ENCODE results near the gene CEP76.
A peak's percentile ranks its signal among the peaks of the same experiment; 100 is the strongest.

Gene CEP76

DNA sequence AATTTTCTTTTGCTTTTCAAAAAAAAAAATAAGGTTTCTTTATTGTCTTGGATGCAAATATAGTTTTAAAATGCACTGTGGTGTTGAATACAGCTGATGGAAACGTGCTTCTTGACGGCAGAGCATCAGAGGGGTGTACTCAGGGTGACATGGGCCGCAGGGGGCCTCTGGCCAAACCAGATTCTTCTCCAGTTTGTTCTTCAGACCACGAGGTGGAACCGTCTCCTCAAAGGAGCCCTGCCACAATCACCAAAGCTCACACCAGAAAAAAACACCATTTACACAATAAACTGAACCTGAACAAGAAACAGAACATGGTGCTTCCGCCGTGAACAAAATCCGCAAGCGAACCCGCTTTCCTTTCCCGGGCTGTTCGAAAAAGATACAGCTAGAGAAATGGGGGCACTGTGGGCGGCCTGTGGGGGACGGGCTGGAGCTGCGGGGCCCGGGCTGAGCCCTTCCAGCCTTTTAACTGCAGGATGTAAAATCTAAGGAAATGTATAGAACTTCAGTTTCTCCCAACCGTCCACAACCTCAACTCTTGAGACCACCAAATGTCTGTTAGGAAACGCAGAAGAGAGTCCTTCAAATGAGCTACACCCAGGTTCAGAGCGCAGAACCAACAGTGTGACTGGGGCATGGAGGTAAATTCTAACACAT is 34.9 kb upstream of the CEP76 start:
- no peak overlapping the region for H3K4me3 ChIP-seq (replicated peaks; ENCODE audit: low read depth, low read length)
- TF ChIP-seq, protein P1, sequence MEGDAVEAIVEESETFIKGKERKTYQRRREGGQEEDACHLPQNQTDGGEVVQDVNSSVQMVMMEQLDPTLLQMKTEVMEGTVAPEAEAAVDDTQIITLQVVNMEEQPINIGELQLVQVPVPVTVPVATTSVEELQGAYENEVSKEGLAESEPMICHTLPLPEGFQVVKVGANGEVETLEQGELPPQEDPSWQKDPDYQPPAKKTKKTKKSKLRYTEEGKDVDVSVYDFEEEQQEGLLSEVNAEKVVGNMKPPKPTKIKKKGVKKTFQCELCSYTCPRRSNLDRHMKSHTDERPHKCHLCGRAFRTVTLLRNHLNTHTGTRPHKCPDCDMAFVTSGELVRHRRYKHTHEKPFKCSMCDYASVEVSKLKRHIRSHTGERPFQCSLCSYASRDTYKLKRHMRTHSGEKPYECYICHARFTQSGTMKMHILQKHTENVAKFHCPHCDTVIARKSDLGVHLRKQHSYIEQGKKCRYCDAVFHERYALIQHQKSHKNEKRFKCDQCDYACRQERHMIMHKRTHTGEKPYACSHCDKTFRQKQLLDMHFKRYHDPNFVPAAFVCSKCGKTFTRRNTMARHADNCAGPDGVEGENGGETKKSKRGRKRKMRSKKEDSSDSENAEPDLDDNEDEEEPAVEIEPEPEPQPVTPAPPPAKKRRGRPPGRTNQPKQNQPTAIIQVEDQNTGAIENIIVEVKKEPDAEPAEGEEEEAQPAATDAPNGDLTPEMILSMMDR (IDR thresholded peaks at IDR 0.05; ENCODE audit: low read length, missing control alignments) = no peak
- no peak for DNase-seq (ENCODE audit: low read depth)

DNA sequence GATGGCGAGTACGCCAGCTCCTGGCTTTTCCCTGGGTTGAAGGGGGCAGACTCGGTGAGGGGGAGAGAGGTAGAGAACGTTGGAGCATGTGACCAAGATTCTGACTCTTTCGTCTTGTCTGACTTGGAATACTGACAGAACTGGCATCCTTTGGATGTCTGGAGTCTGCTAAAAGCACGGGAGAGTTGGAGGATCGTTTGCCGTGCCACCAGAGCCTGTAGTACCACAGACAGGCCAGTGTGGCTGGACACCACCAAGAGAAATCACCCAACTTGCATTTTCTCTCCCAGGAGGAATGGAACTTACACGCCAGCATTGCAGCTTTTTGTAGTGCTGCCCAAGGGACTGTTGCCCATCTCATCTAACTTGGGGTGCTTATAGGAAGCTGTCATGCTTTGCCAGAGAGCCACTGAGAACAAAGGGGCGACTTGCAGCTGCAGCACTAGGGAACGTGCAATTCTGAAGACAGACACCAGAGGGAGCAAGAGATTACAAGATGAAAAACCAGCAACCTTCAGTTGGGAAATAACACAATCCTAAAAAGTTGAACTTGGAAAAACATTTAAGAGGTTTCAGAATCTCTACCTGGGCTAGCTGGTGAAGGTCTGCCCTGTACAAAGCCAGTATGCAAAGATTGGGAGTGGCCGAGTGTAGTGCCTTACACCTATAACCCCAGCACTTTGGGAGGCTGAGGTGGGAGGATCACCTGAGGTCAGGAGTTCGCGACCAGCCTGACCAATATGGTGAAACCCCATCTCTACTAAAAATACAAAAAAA is 24.4 kb upstream of the CEP76 start:
- H3K4me3 ChIP-seq (replicated peaks; ENCODE audit: low read depth, low read length) = no peak overlapping the region
- TF ChIP-seq, protein P1 (IDR thresholded peaks at IDR 0.05; ENCODE audit: low read length, missing control alignments) = peak; percentile 92
- DNase-seq (ENCODE audit: low read depth) = peak; percentile 86

DNA sequence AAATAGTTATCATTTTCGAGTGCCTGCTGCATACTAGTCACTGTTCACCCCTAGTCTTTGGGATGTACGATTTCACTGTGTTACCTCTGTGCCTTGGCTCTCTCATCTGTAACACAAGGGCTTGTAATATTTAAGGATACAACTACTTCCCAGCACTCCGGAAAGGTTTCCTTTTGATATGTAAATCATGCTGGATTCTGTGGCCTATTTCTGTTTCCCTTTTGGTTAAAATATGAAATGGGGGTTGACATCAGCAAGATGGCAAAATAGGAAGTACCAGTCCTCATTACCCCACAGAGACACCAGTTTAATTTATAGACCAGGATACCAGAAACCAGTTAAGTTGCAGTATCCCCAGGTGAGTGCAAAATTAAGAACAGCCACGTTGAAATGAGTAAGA is 23.8 kb upstream of the CEP76 start:
- DNase-seq (ENCODE audit: low read depth) = no peak
- TF ChIP-seq, protein P1 (IDR thresholded peaks at IDR 0.05; ENCODE audit: low read length, missing control alignments) = no peak
- H3K4me3 ChIP-seq (replicated peaks; ENCODE audit: low read depth, low read length) = no peak overlapping the region

DNA sequence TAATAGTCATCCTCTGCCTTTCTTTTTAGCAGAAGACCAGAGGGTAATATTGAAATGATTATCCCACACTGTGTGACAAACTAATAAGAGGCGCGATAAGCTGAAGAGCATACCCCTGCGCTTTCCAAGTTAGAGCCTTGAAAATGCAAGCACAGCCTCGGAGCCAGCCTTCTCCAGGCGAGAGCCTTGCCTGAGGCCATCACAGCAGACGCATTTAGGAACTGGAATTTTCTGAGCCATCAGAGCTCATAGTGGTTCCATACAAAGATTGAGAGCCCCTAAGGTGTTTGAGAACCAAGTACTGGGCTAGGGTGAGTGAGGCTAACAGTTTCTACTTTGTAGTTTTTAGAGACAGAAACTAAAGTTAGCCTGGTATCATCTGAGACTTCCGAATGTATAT is 20.2 kb upstream of the CEP76 start:
- TF ChIP-seq, protein P1 (IDR thresholded peaks at IDR 0.05; ENCODE audit: low read length, missing control alignments) = no peak
- no peak for DNase-seq (ENCODE audit: low read depth)
- no peak overlapping the region for H3K4me3 ChIP-seq (replicated peaks; ENCODE audit: low read depth, low read length)

DNA sequence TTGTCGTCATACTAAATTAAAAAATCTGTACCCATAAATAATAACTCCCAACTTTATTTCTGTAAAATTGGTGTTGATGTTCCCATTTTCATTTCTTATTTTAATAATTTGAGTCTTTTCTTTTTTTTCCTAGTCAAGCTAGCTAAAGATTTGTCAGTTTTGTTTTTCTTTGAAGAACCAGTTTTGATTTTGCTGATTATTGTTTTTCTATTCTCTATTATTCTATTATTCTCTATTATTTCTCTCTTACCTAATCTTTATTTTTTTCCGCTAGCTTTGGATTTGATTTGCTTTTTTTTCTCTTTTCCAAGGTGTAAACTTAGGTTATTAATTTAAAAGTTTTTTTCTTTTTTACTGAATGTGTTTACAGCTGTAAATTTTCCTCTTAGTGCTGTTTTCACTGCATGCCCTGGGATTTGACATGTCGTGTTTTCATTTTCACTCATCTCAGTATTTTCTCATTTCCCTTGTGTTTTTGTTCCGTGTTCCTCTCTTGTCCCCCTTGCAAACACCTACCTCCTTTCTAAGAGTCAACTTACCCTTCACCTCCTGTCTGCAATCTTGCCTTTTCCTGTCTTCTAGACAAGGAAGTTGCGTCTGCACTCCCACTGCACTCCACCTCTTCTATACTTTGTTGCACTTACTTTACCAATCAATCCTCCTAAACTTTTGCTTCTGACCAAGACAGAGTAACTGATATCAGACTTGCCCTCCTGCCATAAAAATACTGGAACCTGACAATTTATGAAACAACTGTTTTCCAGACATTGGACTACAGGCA is 19.2 kb upstream of the CEP76 start:
- H3K4me3 ChIP-seq (replicated peaks; ENCODE audit: low read depth, low read length) = no peak overlapping the region
- no peak for DNase-seq (ENCODE audit: low read depth)
- TF ChIP-seq, protein P1 (IDR thresholded peaks at IDR 0.05; ENCODE audit: low read length, missing control alignments) = no peak

DNA sequence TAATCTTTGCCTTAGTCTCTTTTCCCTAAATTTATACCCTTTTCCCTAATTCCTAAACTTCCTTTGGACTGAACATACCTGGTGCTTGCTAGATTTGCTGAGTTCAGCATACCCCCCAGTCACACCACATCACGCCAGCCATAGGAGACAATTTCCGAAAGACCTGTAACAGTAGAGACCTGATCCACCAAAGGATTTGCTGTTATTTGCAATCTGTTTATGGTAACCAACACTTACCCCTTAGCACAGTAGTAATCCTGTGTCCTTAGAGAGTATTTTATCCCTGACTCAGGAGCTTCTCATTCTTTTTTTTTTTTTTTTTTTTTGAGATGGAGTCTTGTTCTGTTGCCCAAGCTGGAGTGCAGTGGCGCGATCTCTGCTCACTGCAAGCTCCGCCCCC is 8.9 kb upstream of the CEP76 start:
- H3K4me3 ChIP-seq (replicated peaks; ENCODE audit: low read depth, low read length) = no peak overlapping the region
- TF ChIP-seq, protein P1 (IDR thresholded peaks at IDR 0.05; ENCODE audit: low read length, missing control alignments) = no peak
- DNase-seq (ENCODE audit: low read depth) = no peak

Data from fibroblast of pulmonary artery (primary cell).